ENCODE results near the gene RAI1.

Gene RAI1

DNA sequence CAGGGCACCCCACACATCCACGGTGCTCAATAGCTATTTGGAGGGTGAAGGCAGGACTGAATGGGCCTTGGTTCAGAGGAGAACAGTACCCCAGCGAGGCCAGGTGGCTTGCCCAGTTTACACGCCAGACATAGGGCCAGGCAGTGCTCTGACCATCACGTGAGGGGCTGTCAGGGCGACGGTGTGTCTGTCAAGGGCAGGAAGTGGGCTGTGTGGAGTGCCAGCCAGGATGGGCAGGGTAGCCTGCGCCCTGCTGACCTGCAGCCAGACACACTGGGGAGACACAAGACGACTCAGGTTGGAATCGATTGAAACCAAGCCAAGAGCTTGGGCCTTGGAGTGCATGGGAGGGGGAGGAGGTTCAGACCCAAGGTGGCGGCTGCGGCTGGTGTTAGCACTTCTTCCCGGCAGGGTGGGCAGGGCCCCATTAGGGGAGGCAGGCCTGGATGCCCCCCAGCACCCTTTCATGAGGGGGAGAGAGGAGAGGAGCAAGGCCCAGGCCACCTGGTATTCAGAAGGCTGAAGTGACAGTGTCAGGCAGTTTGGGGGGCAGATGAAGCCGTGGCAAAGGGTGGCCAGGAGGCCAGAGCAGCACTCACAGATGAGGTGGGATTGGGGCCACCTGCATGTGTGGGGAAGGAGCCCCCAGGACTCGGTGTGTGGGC is 87.3 kb downstream of the RAI1 start:
- TF ChIP-seq, protein P1, sequence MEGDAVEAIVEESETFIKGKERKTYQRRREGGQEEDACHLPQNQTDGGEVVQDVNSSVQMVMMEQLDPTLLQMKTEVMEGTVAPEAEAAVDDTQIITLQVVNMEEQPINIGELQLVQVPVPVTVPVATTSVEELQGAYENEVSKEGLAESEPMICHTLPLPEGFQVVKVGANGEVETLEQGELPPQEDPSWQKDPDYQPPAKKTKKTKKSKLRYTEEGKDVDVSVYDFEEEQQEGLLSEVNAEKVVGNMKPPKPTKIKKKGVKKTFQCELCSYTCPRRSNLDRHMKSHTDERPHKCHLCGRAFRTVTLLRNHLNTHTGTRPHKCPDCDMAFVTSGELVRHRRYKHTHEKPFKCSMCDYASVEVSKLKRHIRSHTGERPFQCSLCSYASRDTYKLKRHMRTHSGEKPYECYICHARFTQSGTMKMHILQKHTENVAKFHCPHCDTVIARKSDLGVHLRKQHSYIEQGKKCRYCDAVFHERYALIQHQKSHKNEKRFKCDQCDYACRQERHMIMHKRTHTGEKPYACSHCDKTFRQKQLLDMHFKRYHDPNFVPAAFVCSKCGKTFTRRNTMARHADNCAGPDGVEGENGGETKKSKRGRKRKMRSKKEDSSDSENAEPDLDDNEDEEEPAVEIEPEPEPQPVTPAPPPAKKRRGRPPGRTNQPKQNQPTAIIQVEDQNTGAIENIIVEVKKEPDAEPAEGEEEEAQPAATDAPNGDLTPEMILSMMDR (IDR thresholded peaks at IDR 0.05; ENCODE audit: low read depth, low read length): no peak
- no peak overlapping the region for H3K4me3 ChIP-seq (ENCODE audit: low read depth, low read length)
- in situ Hi-C loops (cut with HindIII; ENCODE audit: low sequenced_read_pairs): no loop called here
- DNase-seq (ENCODE audit: low read depth, low spot score): no peak

DNA sequence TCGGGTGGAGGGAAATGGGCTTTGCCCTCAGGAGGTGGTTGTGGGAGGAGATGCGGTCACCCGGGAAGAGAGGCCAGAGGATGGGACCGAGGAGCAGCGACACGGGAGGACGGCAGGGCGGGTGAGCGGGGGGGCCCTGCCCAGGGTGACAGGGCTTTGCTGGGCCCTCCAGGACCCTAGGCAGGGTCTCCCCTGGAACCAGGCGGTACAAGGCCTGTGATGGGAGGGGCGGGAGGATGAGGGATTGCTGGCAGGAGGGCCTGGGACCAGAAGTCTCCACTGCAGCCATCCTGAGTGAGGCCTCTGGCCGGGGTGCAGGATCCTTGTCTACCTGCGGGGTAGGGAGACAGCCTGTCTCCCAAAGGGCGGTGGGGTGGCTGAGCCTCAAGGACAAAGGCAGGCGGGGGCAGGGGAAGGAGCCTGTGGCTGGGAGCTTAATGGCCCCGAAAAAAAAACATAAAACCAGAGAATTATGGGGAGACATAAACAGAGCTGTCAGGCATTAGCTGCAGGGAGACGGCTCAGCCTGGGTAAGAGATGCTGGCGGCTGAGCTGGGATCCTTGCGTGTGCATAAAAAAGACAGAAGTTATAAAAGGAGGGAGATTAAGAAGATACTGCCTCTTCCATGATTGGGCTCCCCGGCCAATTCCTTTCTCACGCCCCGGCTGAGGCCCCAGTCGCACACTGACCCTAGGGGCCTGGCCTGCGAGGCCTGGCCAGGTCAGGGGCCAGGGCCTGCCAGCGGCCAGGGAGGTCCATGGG is 88.8 kb downstream of the RAI1 start:
- TF ChIP-seq, protein P1 (IDR thresholded peaks at IDR 0.05; ENCODE audit: low read depth, low read length): no peak
- no peak for DNase-seq (ENCODE audit: low read depth, low spot score)
- no peak overlapping the region for H3K4me3 ChIP-seq (ENCODE audit: low read depth, low read length)
- in situ Hi-C loops (cut with HindIII; ENCODE audit: low sequenced_read_pairs): no loop called here

DNA sequence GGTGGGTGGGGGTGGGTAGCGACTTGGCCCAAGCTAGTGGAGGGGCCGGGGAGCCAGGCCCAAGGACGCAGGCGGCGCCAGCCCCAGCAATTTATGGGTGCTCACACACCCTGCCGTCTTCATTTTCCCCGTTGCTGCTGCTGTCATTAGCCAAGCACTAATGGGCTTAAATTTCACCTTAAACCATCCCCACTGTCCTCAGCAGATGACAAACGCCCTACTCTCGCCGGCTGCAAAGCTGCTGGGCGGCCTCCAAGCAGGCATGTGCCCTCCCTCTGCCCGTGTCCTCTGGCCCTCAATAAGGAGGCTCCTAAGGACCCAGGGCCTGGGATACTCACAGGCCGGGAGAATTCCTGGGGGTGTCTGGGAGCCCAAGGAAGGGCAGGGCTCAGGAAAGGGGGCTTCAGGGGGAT is 89.4 kb downstream of the RAI1 start:
- H3K4me3 ChIP-seq (ENCODE audit: low read depth, low read length): no peak overlapping the region
- TF ChIP-seq, protein P1 (IDR thresholded peaks at IDR 0.05; ENCODE audit: low read depth, low read length): no peak
- DNase-seq (ENCODE audit: low read depth, low spot score): no peak
- in situ Hi-C loops (cut with HindIII; ENCODE audit: low sequenced_read_pairs): no loop called here

DNA sequence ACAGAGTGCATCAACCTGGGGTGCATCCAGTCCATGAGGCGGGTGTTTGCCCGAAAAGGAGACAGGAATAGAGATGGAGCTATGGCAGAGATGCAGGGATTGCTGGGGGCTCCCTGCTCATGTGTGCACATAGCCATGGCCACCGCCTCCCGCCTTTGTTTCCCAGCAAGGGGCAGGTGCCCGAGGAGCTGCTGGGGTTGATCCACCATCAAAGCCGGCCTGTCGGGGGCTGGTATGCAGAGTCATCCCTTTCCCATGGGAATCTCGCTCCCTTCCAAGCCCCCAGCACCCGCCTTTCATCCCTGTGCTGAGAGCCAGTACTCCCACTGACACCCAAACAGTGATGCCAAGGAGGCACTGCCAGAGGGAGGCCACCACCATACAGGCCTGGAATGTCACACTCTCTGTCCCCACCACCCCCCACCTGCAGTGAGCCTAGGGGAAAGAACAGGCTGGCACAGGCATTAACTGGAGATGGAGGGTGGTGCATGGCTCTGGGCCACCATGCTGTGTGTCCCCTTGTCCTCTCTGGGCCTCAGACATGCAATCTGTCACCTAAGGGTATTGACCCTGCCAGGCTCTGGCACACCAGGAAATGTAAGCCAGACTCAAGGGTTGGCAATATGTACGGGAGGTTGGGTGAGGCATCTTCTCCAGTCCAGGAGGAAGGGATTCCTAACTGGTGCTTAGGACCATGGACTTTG is 90.4 kb downstream of the RAI1 start:
- TF ChIP-seq, protein P1 (IDR thresholded peaks at IDR 0.05; ENCODE audit: low read depth, low read length): no peak
- no peak for DNase-seq (ENCODE audit: low read depth, low spot score)
- in situ Hi-C loops (cut with HindIII; ENCODE audit: low sequenced_read_pairs): no loop called here
- no peak overlapping the region for H3K4me3 ChIP-seq (ENCODE audit: low read depth, low read length)

DNA sequence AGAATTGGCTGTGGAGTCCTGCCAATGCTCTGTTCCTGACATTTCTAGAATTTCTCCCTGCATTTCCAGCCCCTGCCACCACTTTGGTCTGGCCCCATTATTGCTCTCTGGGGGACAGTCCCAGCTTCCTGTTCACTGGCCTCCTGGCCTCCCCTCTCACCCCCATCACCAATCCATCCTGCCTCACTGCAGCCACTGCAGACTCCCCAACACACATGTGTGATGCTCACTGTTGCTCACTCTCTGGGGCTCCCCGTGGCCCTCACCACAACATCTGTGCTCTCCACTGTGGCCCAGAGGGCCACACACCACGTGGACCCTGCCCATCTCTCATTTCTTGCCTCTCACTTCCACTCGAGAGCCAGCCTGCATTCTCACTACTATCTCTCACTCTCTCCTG is 91.0 kb downstream of the RAI1 start:
- DNase-seq (ENCODE audit: low read depth, low spot score): no peak
- TF ChIP-seq, protein P1 (IDR thresholded peaks at IDR 0.05; ENCODE audit: low read depth, low read length): no peak
- in situ Hi-C loops (cut with HindIII; ENCODE audit: low sequenced_read_pairs): no loop called here
- no peak overlapping the region for H3K4me3 ChIP-seq (ENCODE audit: low read depth, low read length)

DNA sequence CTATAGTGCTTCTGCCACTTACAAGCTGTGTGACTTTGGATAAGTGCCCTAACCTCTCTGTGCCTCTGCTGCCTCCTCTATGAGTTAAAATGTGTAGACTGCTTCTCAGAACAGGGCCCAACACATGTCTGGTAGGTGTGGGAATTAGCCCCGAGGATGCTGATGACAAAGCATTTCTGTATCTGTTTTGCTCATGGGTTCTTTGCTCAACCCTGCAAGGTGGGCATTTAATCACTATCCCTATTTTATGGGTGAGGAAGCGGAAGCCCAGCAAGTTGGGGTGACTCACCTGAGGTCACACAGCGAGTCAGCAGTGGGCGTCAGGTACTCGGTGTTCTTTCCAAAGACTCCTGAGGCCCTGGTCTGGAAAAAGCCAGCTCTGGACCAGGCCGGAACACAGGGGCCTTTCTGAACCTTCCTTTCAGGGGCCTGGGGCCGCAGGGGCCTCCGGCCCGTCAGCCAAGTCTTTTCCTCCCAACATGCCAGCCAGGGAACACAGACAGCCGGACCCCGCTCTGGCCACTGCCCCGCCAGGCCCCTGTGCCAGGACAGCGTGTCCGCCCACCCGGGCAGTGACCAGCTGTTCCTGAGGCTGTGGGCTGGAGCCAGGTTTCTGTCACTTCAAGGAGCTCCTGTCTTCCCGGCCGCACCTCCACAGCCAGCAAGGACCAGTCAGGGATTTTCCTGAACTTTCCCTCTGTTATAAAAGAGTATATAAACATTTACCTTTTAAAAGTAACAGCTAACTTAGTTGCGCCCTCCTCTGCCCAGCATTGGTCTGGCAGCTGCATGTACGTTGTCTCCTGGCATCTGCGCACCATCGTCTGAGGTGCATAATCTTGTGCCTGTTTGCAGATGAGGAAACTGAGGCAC is 93.0 kb downstream of the RAI1 start:
- H3K4me3 ChIP-seq (ENCODE audit: low read depth, low read length): no peak overlapping the region
- in situ Hi-C loops (cut with HindIII; ENCODE audit: low sequenced_read_pairs): no loop called here
- DNase-seq (ENCODE audit: low read depth, low spot score): peak; percentile 33
- TF ChIP-seq, protein P1 (IDR thresholded peaks at IDR 0.05; ENCODE audit: low read depth, low read length): peak; percentile 49
